NCI-H187 (cell line): ENCODE data around the gene LDLRAD4.
"Not testable (repeated sequence)": the region's sequence is repeated elsewhere in the genome, so short reads cannot be mapped to it uniquely, and the experiment has no call there.

Source experiments
- DNase-seq, 2 experiments: peaks; one replicate each; lab custom pipeline; 2025; lab: John Stamatoyannopoulos, UW

The LDLRAD4 gene

GRCh38 chr18:13338318-13338717 is 119.8 kb downstream of the LDLRAD4 start:
- no peak for DNase-seq

DNA sequence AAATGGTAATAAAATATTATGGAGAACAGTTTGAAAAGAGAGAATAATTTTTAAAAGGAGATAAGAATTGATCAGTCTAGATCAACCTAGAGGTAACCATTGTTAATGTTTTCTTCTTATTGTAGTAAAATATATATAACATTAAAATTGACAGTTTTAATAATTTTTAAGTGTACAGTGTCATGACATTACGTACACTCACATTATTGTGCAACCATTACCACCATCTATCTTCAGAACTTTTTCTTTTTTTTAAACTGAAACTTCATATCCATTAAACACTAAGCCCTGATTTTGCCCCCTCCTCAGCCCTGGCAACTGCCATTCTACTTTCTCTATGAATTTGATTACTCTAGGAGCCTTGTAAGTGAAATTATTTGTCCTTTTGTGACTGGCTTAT is 121.1 kb downstream of the LDLRAD4 start:
- DNase-seq = no peak

DNA sequence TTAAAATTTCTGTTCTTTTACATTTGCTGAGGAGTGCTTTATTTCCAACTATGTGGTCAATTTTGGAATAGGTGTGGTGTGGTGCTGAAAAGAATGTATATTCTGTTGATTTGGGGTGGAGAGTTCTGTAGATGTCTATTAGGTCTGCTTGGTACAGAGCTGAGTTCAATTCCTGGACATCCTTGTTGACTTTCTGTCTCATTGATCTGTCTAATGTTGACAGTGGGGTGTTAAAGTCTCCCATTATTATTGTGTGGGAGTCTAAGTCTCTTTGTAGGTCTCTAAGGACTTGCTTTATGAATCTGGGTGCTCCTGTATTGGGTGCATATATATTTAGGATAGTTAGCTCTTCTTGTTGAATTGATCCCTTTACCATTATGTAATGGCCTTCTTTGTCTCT is 127.9 kb downstream of the LDLRAD4 start:
- not testable (repeated sequence) for DNase-seq

DNA sequence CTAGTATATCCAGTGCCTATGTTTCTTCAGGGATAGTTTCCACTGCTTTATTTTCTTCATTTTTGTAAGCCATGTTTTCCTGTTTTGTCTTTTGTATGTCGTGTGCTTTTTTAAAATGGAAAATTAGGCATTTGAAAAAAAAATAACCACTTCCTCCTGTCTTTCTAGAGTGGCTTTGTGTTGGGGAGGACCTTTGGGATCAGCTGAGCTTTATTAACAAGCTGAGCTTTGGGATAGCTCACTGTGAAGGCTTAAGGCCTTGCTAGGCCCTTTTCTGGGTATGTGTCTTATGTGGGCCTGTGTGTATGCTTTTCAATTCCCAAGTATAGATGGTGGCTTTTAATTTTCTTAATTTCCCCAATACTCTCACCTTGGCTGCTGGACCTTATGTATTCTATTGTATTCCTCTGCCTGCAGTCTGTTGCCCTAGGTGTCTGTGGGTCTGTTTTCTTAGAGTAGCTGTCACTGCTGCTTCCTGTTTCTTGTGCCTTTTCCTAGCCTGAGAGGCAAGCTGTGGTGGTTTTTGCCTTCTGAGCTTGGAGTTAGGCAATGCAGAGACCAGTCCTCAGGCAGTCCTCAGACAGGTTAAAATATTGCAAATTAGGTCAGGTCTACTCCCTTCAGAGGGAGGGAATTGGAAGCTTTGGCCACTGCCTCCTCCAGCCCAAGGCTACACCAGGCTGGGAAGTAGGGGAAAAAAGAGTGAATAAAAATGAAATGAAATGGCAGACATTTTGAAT is 134.7 kb downstream of the LDLRAD4 start:
- no peak for DNase-seq

GRCh38 chr18:13354402-13354801 is 135.8 kb downstream of the LDLRAD4 start:
- no peak for DNase-seq

DNA sequence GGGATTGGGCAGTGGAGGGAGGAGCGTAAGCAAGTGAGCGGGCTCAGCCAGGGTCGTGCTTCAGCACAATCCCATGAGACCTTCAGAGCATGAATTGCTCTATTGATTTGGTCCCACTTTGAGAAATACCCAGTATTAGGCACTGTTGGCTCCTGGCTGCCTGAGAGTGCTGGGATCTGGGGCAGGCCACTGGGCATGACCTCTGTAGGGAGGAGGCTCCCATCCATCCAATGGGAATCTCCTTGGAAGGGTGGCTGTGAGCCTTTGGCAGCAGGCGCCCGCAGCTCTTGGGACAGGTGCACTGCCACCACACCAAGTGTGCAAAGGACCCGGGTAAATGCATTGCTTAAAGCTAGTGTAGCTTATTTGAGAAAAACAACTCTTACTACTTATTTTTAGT is 137.5 kb downstream of the LDLRAD4 start:
- no peak for DNase-seq

GRCh38 chr18:13357289-13357688 is 138.7 kb downstream of the LDLRAD4 start:
- no peak for DNase-seq

DNA sequence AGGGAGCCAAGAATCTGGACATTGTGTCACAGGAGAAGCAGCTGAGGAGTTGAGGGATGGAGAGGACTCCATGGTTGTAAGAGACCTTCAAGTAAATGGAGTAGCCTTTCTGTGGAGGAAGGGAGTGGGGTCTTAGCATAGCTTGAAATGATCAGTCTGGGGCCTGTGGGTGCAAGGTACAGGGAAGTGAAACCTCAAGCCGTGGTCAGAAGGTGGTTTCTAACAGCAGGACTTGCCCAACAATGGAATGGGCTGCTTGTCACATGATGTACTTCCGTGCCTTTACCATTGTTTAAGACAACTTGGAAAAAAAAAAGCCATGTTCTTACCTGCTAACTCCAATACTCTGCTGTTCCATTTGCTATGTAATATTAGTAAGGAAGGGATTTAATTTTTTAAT is 140.7 kb downstream of the LDLRAD4 start:
- no peak for DNase-seq

- no peak for DNase-seq
Measured at GRCh38 chr18:13361431-13361830, 142.9 kb downstream of the LDLRAD4 start.

DNA sequence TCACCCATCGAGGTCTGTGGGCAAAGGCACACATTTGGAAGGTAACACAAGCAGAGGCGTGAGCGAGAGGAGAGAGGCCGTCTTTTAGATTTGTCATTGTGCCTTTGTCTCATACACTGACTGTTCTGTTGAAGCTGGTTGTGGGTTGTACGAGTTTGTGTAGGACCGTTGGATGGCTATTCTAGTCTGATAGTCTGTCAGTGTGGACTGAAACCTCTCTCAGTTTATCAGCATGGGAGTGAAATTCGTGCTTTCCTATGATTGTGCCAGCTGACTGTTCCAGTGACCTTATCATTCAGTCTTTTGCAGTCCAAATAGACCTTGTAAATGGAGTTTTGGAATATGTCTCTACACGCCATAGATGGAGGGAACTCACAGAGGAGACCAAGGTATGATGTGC is 143.5 kb downstream of the LDLRAD4 start:
- DNase-seq = no peak

DNA sequence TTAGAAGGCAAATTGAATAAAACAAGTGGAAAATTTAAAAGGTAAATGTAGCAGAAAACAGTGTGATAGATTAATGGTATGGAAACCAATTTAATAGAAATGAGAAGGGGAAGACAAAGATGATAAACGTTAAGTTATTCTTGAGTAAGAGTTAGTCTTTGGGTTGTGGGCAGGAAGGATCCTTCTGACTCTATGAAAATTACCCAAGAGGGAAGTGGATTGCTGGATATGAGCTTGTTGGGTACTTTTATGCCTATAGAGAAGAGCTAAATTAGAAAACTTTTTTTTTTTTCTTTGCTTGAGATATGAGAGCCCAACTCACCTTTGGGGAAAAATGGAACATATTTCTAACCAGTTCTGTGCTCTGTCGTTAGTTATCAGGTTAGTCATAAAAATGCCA is 144.0 kb downstream of the LDLRAD4 start:
- no peak for DNase-seq

- DNase-seq = no peak
Measured at GRCh38 chr18:13363359-13363758, 144.8 kb downstream of the LDLRAD4 start.

- no peak for DNase-seq
Measured at GRCh38 chr18:13364721-13365205, 146.2 kb downstream of the LDLRAD4 start.

- no peak for DNase-seq
Measured at GRCh38 chr18:13366131-13366530, 147.6 kb downstream of the LDLRAD4 start.

- no peak for DNase-seq
Measured at GRCh38 chr18:13366541-13366940, 148.0 kb downstream of the LDLRAD4 start.

- DNase-seq = no peak
Measured at GRCh38 chr18:13366962-13367892, 148.7 kb downstream of the LDLRAD4 start.

- no peak for DNase-seq
Measured at GRCh38 chr18:13368080-13368813, 149.7 kb downstream of the LDLRAD4 start.

GRCh38 chr18:13369353-13369752 is 150.8 kb downstream of the LDLRAD4 start:
- DNase-seq = peak; percentile 52 to 78

- DNase-seq = peak; percentile 52 to 78
Measured at GRCh38 chr18:13369756-13370510, 151.4 kb downstream of the LDLRAD4 start.

DNA sequence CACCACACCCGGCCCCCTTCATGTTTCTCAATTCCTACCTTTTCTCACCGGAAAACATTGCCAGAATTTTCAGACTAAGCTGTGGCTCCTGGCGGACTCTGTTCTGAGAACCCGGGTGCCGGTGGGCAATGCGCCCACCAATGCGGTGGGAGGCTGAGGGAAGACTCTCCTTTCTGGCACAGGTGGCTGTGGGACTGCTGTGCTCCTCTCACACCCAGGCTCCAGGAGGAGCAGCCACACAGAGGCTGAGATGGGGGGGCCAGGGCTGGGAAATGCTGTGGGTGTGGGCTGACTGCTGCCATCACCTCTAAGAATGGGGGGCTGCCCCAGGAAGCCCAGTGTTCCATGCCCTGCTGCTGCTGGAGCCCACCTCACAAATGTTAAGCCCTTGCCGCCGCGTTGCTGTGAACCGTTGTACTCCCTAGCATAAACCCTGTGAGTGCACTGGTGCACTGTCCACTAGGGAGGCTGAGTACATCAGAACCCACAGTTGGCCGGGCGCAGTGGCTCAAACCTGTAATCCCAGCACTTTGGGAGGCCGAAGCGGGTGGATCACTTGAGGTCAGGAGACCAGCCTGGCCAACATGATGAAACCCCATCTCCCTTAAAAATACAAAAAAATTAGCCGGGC is 152.6 kb downstream of the LDLRAD4 start:
- no peak for DNase-seq
